ENCODE data around the gene VCX.

- TF ChIP-seq CTCF (IDR thresholded peaks at IDR 0.05) (no peak), SIN3A (IDR thresholded peaks at IDR 0.05; ENCODE audit: borderline replicate concordance, insufficient read depth, low read depth, low read length) (no peak), POLR2AphosphoS5 (IDR thresholded peaks at IDR 0.05; ENCODE audit: low read depth, low read length) (no peak), REST (IDR thresholded peaks at IDR 0.05; ENCODE audit: insufficient read depth in 1 of 2, low read depth in 2 of 2, low read length in 1 of 2) (no peak)
Observed at GRCh38 chrX:7852166-7852565, 9.2 kb downstream of the VCX start.
